ENCODE measurements around the gene MPDZ.

- TF ChIP-seq CTCF (IDR thresholded peaks at IDR 0.05) (no peak), POLR2A (IDR thresholded peaks at IDR 0.05) (no peak)
Measured at GRCh38 chr9:13146840-13147239, 132.7 kb downstream of the MPDZ start.
